Ovary (tissue), 3 donors: Measurements from ENCODE around the gene ZNF782.

ENCODE experiments used
- EP300 ChIP-seq: sonication (generic); formaldehyde crosslinking; IDR thresholded peaks from one replicate; pipeline ENCODE4 v1.6.1; 2017; ENCODE audit warnings: antibody characterized with exemption
- POLR2A ChIP-seq: fragments of 450-650 bp; IDR thresholded peaks from one replicate; pipeline ENCODE4 v1.6.1; 2017; ENCODE audit warnings: antibody characterized with exemption, mild to moderate bottlenecking, moderate library complexity
- TF ChIP-seq, protein P1 (sequence below), 3 donors: fragments of 450-650 bp in 2 of 3; fragments of 200-600 bp in 1 of 3; IDR thresholded peaks; one replicate each; pipeline versions ENCODE4 v1.5.1 to v1.8.0; 2016 to 2022; ENCODE audit warnings: antibody characterized with exemption in 3 of 3, mild to moderate bottlenecking in 1 of 3
- donor health status: DM: no; HTN: no; CAD: no.

- TF ChIP-seq EP300 (no peak), POLR2A (no peak)
- TF ChIP-seq, protein P1, sequence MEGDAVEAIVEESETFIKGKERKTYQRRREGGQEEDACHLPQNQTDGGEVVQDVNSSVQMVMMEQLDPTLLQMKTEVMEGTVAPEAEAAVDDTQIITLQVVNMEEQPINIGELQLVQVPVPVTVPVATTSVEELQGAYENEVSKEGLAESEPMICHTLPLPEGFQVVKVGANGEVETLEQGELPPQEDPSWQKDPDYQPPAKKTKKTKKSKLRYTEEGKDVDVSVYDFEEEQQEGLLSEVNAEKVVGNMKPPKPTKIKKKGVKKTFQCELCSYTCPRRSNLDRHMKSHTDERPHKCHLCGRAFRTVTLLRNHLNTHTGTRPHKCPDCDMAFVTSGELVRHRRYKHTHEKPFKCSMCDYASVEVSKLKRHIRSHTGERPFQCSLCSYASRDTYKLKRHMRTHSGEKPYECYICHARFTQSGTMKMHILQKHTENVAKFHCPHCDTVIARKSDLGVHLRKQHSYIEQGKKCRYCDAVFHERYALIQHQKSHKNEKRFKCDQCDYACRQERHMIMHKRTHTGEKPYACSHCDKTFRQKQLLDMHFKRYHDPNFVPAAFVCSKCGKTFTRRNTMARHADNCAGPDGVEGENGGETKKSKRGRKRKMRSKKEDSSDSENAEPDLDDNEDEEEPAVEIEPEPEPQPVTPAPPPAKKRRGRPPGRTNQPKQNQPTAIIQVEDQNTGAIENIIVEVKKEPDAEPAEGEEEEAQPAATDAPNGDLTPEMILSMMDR (IDR thresholded peaks at IDR 0.05), result no peak
These were observed 31.1 kb upstream of the ZNF782 start for GRCh38 chr9:96885424-96885823.
